RCC 7860 (cell line): ENCODE results near the gene CNOT8.

Experiments
- DNase-seq: peaks from one replicate; pipeline ENCODE4 v3.0.0-alpha.2; 2015; ENCODE audit warnings: low spot score
- FAIRE-seq: peaks from 2 replicates; lab custom pipeline; 2012; peaks lifted over from hg19 to GRCh38; lab: Jason Lieb, UNC

The CNOT8 gene

DNA sequence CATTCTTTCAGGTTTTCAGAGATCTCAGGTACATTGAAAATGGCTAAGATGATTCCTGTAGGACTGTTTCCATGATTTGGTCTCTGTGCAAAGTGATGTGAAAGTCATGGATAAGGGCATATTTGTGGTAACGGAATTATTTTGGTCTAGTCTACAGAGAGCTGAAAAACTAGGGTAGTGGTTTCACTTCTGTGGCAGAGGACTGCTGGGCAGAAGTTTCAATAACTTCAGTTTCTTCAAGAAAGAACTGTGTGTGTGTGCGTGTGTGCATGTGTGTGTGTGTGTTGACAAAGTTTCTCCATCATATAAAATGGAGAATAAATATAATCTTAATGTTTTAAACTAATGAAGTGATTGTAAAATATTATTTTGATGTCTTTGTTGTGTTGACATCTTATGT lies 4.3 kb downstream of the CNOT8 start:
- FAIRE-seq (no peak), DNase-seq (no peak)

DNA sequence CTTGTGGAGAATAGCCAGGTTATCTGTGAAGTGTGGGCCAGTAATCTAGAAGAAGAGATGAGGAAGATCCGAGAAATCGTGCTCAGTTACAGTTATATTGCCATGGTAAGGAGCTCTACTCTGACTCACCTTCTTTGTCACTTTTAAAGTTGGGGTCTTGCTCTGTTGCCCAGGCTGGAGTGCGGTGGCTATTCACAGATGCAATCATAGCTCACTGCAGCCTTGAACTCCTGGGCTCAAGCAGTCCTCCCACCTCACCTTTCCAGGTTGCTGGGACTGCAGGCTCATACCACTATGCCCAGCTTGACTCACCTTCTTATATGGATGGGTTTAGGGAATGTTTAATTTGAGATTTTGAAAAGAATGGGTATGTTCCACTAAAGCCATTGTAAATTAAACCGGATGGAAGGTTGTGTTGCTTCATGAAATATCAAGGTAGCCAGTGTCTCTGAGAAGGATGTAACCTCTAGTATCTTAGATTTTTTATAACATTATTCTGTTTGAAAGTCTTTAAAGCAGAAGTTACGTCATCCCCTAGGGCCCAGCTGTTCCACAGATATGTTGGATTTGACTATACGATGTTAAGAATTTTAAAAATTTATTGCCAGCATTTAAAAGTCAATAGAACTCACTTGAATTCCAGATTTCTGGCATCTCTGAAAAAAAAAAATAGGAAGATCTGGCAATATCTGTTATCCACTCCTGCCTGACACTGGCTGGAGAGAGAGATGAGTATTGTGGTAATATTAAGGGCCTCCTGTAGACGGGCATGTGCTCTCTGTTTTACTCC lies 5.1 kb downstream of the CNOT8 start:
- DNase-seq (no peak), FAIRE-seq (no peak)

DNA sequence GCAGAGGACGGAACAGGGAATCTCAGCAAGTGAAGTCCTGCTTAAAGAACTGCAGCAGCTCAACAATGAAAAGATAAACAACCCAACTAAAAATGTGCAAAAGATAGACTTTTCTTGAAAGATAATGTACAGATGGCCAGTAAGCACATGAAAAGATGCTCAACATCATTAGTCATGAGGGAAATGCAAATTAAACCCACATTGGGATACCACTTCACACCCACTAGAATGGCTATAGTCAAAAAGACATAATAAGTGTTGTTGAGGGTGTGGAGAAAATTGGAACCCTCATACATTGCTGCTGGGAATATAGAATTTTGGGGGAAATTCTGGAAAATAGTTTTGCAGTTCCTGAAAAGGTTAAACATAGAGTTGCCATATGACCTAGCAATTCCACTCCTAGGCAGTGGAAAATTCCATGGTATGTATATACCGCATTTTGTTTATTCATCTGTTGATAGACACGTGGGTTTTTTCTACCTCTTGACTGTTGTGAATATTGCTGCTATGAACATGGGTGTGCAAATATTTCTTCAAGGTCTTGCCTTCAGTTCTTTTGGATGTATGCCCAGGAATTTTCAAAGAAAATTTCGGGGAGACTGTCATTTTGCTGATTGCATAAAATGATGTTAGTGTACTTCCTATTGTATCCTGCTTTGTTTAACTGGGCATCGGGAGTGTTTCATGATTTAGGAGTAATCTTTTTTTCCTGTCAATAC lies 7.2 kb downstream of the CNOT8 start:
- FAIRE-seq: no peak
- DNase-seq: no peak

DNA sequence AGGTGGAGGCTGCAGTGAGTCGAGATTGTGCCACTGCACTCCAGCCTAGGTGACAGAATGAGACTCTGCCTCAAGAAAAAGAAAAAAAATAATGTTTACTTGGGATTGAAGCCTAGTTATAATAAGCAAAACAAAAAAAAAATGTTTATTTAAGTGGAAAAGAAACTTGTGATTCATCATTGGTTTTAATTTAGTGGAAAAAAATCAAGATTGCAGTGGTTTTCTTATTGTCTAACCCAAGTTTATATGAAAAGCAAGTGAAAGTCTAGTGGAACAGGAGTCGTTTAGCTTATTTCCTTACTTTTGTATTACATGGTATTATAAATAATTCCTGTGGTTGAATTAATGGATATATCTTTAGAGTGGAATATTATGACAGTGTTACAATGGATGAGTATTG lies 8.4 kb downstream of the CNOT8 start:
- no peak for DNase-seq
- no peak for FAIRE-seq

DNA sequence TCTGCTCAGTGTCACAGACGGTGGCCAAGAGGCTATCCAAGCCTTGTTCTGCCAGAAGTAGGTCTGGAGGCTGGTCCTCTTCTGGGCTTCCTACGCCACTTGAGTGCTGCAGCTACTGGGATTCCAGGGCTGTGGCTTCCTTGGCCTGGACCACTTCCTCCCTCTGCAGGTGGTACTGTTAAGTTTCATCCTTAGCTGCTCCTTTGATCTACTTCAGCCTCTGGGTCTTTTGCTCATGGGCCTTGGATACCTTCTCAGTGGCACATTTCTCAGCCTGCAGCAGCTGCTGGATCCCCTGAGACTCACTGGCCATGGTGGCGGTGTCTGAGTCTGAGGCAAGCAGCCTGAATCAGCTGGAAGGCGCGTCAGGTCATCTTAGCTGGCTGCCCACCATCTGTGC lies 10.3 kb downstream of the CNOT8 start:
- FAIRE-seq (no peak), DNase-seq (no peak)

DNA sequence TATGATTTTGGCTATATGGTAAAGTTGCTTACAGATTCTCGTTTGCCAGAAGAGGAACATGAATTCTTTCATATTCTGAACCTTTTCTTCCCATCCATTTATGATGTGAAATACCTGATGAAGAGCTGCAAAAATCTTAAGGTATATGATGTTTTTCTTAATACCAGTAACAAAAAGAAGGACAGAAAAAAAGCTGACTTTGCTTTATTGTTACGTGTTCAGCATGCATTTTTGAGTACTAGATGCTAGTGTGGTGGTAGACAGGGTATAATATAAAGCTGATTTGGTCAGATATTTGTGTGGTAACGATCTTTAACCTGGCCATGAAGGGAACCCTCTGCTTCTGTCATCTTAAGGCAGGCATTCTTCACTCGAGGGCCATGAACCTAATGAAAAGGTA lies 13.3 kb downstream of the CNOT8 start:
- FAIRE-seq (no peak), DNase-seq (no peak)

DNA sequence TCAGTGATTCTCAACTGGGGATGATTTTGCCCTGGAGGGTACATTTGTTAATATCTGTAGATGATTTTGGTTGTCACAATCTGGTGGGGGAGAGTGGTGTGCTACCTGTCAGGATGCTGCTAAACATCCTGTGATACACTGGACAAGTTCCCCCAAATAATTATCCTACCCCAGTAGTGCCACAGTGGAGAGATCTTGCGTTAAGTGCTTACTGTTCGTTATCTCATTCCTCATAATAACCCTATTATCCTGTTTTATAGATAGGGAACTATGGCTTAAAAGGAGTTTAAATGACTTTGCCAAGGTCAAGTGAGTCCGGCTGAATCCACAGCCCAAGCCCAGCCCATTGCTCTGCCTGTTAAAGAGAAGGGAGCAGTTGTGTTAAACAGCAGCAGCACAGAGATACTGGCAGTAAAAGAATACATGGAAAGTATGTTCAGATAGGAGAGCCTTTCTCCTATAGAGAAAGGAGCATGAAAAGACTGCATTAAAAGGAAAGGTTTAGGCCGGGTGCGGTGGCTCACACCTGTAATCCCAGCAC lies 15.4 kb downstream of the CNOT8 start:
- no peak for FAIRE-seq
- no peak for DNase-seq

DNA sequence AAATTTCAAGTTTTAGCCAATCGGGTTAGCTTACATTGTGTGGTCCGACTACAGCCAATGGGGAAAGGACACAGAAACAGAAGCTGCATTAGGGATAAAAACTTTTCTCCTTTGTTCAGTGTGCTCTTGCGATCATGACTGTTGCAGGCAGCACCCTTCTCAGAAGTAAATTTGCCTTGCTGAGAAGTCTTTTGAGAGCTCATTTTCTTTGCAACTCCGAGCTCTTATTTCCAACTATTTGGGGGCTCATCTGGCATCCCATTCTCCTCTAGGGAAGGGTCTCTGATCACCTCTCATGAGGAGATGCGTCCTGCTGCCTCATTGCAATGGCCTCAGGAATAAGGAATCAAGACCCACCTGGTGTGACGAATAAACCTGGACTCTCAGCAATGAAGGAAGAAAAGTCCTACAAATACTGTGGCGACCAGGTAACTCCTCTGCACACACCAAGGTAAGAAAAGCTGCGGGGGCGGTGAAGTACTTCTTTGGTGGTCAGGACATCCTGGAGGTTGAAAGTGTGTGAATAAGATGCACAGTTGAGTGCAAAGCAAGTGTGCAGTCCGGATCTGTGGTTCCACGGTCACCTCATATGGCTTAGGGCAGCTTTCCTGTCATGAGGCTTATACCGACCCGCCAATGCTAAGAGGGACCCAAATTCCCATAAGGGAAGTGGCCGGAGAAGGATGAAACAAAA lies 20.4 kb downstream of the CNOT8 start:
- FAIRE-seq (no peak), DNase-seq (no peak)

DNA sequence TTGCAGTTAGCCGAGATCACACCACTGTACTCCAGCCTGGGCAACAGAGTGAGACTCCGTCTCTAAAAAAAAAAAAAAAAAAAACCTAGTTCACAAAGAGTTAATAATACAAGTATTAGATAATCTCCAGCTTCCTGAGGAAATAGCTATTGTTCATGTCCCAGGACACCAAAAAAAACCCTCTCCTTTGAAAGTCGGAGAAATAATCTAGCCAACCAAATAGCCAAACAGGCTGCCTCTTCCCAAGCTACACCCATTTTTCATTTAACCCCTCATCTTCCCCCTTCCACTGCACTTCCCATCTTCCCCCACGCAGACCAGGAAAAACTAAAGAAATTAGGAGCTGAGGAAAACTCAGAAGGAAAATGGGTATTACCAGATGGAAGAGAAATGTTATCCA lies 23.6 kb downstream of the CNOT8 start:
- DNase-seq: no peak
- FAIRE-seq: no peak

DNA sequence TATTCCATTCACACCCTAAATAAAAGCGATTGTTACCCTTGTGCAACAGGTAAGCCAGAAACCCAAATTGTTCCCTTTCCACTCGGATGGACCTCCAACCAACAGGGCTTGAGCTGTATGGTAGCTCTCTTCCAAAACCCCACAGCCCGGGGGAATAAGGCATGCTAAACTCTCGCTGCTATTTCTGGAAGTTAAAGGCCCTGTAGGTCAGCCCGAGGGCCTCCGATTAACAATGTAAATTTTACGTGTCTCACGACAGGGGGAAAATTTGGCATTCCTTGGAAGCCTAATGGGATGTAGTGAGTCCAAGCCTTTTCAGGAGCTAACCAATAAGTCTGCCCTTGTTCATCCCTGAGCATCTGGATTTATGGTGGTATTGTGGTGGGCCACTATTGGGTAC lies 26.0 kb downstream of the CNOT8 start:
- DNase-seq (no peak), FAIRE-seq (no peak)

DNA sequence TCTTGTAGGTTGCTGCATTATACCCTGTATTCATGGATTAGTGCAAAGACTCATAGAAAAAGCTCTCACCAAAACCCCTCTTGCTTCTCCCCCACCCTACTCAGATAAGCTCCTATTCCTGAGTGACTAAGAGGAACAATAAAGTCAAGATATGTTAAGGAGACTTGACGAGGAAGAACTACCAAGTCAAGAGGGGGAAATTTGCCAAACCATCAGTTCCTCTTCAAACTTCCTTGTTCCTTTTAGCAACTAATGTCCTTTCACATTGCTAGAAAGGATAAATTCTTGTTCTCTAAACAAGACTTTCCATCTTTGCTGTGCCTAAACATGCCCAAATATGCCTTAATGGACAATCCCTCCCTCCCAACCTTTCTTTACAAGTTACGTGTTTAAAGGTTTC lies 27.0 kb downstream of the CNOT8 start:
- FAIRE-seq: no peak

DNA sequence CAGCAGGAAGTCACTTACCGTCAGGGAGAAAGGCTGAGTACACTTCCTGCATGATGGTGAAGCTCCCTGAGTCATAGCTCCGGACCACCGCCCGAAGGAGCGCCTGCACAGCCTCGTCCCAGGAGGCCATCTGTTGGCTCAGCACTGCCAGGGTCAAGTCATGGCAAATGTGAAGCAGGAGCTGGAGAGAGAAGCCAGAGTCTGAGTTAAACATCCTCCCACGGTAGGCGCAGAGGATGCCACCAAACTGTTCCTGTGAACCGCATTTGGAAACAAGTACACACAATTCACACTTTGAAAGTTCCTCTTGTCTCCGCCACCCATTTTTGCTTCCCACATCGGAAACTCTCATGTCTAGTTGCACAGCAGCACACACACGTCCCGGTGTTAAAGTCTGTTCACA lies 33.9 kb downstream of the CNOT8 start:
- FAIRE-seq (no peak), DNase-seq (no peak)

More for the DNA sequence above, 27.0 kb downstream of the CNOT8 start:
- no peak for DNase-seq

DNA sequence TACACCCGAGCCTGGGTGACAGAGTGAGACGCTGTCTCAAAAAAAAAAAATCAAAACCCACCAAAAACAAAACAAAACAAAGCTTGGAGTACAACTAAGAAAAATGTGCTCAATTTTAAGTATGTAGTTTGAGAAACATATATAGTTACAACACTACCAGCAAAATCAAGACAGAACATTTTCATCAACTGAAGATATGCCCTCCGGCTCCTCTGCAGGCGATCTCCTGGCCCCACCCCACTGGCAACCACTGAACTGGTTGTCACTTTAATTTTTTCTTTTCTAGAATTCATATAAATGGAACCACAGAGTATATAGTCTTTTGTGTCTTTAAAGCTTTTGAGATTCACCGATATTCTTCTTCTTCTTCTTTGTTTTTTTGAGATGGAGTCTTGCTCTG lies 35.0 kb downstream of the CNOT8 start:
- no peak for FAIRE-seq
- no peak for DNase-seq

DNA sequence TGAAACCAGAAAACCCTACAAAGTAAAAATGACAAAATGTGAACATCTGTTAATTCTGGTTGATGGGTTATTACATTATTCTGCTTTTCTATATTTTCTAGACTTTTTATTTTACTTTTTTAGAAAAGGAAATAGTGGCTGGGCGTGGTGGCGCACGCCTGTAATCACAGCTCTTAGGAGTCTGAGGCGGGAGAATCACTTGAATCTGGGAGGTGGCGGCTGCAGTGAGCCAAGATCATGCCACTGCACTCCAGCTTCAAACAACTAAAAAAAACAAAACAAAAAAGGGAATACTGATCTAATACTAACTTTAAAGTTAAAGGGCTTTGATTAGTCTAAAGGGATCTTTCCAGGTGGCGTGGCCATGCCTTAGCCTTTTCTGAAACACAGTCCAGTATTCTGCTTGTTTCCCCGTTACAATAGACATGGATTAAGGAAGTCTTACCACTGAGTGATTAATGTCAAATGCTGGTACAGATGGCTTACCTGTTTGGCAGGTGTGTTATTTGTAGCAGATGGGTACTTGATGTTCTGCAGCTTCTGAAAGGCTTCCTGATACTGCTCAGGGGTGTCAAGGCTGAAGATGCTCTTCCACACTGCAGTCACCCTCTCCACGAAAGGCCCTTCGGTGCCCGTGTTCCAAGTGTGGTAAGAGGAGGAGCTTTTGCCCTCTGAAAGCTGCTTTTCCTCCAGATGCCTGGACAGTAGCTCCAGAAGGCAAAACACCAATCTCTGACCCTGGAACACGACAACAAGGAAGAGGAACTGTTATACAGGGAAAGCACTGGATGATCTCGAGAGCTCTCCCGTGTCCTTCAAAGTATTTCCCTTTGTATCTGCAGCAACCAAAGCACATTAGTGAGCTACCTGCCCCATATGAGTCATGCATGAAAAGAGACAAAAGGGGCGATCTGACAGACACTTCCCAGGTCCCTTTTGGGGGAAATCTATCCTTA lies 37.5 kb downstream of the CNOT8 start:
- FAIRE-seq (no peak), DNase-seq (no peak)

DNA sequence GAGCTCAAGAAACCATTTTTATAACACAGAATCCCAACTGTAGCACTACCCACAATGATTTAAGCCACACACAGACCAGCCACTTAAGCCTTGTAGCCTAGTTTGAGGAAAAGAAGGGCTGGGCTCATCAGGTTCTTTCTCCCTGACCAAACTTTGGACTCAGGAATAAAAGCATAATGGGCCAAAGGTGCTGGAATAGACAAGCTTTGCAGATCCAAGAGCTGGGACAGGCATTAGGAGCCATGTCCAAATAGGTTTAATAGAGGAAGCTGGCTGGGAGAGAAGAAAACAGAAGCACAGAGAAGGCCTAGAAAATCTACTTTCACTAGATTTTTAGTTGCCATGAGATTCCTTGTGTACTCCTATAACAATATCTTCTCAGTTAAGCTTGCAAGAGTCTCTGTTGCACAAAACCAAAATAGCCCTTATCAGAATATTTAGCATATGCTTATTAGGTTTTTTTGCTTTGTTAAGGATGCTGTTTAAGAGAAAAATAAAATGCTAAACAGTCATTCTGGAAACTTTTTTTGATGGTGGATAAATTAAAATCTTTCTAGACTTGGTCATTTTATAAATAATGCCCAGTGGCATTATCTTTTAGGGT lies 38.2 kb downstream of the CNOT8 start:
- no peak for FAIRE-seq
- DNase-seq: no peak

DNA sequence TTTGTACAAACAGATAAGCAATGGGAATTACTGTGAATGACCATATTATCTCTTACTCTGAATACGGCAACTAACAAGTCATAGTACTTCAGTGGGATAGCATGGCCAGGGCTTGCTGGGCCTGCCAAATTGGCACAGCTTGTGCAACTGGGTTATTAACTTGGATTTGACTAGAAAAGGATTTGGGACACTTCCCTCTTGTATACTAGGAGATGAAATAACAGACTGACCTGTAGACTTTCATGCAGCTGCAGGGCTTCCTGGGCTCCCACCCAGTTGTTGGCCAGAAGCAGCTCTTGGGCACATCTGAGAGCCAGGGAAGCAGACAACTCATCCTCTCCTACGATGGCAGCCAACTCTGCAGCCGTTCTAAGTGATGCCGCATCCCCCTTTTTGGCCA lies 39.8 kb downstream of the CNOT8 start:
- FAIRE-seq (no peak), DNase-seq (no peak)

DNA sequence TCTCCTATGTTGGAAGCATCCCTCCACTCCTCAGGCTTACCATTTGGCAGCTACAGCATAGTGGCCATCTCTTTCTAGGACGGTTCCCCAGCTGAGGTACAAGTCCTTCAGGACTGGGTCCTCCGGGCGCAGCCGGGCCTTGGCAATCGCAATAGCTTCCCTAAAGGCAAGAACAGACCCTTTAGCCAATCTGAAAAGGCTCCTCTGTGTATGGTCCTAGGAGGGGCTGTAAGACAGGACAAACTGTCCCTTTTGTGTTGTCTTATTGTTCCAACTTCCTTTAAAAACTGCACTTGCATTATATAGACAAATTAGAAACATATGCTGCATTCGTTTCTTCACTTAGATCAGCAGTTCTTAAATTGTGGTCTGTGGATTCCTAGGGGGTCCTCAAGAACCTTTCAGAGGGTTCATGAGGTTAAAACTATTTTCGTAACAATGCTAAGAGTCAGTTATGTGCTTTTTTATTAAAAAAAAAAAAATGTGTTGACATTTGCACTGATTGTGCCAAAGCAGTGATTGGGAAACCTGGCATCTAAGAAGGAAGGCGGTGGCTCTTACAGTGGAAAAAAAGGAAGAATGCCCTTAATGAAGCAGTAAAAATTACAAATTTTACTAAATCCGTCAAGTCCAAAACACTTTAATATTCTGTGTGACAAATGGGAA lies 40.9 kb downstream of the CNOT8 start:
- FAIRE-seq: no peak
- no peak for DNase-seq

DNA sequence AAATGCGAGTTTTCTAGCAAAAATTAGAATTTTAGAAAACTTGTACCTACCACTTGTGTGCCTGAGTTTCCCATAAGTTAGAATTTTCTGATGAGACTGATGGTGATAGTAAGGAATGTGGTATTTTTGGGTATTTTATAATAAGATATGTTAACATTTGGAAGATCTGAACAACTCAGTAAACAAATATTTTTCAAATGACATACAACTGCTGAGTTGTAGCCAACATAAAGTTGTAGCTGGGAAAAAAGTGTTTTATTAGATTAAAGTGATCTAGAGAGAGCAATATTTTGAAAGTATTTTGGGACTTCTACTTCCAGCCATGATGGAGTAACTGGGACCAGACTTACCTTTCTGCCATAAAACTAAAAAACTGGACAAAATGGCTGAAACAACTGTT lies 41.6 kb downstream of the CNOT8 start:
- FAIRE-seq (no peak), DNase-seq (no peak)

DNA sequence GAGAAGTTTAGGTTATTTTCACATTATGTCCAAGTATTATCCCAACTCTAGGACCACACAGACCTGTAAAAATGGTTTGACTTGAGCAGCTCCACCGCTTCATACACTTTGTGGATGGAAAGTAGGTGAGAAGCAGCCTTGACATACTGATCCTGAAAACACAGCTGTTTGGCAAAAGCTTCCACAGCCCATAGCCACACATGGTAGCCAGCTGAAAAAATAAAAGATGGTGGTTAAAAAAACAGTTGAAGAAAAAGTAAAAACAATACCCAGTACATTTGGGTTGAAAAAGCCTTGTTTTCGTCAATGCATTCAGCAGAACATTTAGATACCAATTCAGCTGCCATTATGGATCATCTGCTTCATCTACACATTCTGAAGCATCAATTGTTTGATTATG lies 42.8 kb downstream of the CNOT8 start:
- no peak for FAIRE-seq

DNA sequence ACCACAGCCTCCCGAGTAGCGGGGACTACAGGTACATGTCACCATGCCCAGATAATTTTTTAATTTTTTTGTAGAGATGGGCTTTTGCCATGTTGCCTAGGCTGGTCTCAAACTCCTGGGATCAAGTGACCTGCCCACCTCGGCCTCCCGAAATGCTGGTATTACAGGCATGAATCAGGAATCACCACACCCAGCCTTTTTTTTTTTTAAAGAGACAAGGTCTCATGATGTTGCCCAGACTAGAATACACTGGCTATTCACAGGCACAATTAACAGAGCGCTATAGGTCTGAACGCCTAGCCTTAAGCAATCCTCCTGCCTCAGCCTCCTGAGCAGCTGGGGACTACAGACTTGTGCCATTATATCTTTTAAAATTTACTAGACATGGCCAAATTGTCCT lies 43.5 kb downstream of the CNOT8 start:
- no peak for FAIRE-seq

More for the DNA sequence above, 42.8 kb downstream of the CNOT8 start:
- no peak for DNase-seq

More for the DNA sequence above, 43.5 kb downstream of the CNOT8 start:
- no peak for DNase-seq
